KMS-11 (cell line): ENCODE data around the gene CDCA7L.

Experiments
- H2AFZ ChIP-seq: fragments of 200-600 bp; sonication (generic); 2 replicates; pipeline ENCODE4 v1.6.1; 2016; ENCODE audit warnings: antibody characterized with exemption, mixed run types, low read depth
- H3K27ac ChIP-seq: fragments of 200-600 bp; sonication (generic); 2 replicates; pipeline ENCODE4 v1.6.1; 2016; ENCODE audit warnings: mild to moderate bottlenecking, mixed run types
- H3K27me3 ChIP-seq: fragments of 200-600 bp; sonication (generic); 2 replicates; pipeline ENCODE4 v1.6.1; 2017; ENCODE audit warnings: mild to moderate bottlenecking, low read depth, mixed run types, moderate library complexity; ENCODE audit not compliant: insufficient read depth
- H3K36me3 ChIP-seq: fragments of 200-600 bp; sonication (generic); 2 replicates; pipeline ENCODE4 v1.6.1; 2017; ENCODE audit warnings: mild to moderate bottlenecking, mixed run types; ENCODE audit not compliant: insufficient read depth
- H3K4me1 ChIP-seq: fragments of 200-600 bp; sonication (generic); 2 replicates; pipeline ENCODE4 v1.6.1; 2016; ENCODE audit warnings: mild to moderate bottlenecking, low read depth, mixed run types; ENCODE audit not compliant: poor library complexity, severe bottlenecking
- H3K4me2 ChIP-seq: fragments of 200-600 bp; sonication (generic); 2 replicates; pipeline ENCODE4 v1.7.0; 2016; ENCODE audit warnings: mild to moderate bottlenecking, mixed run types
- H3K4me3 ChIP-seq: fragments of 200-600 bp; sonication (generic); IDR thresholded peaks from 2 replicates; pipeline ENCODE4 v1.6.1; 2017; ENCODE audit warnings: low read depth, low read length, mixed read lengths; ENCODE audit not compliant: insufficient read depth
- H3K79me2 ChIP-seq: fragments of 200-600 bp; sonication (generic); 2 replicates; pipeline ENCODE4 v1.6.1; 2016; ENCODE audit warnings: low read depth, mixed run types; ENCODE audit not compliant: insufficient read depth
- H3K9ac ChIP-seq: fragments of 200-600 bp; sonication (generic); 2 replicates; pipeline ENCODE4 v1.6.1; 2016; ENCODE audit warnings: mild to moderate bottlenecking, mixed run types
- H4K20me1 ChIP-seq: fragments of 200-600 bp; sonication (generic); 2 replicates; pipeline ENCODE4 v1.6.1; 2016; ENCODE audit warnings: mild to moderate bottlenecking, mixed run types; ENCODE audit not compliant: insufficient read depth
- TF ChIP-seq, protein P1 (sequence below): fragments of 200-600 bp; sonication (generic); conservative IDR thresholded peaks from 2 replicates; pipeline ENCODE4 v1.6.1; 2017; ENCODE audit warnings: low read depth, mild to moderate bottlenecking, antibody characterized with exemption, low read length, moderate library complexity, mixed read lengths

CDCA7L gene

DNA sequence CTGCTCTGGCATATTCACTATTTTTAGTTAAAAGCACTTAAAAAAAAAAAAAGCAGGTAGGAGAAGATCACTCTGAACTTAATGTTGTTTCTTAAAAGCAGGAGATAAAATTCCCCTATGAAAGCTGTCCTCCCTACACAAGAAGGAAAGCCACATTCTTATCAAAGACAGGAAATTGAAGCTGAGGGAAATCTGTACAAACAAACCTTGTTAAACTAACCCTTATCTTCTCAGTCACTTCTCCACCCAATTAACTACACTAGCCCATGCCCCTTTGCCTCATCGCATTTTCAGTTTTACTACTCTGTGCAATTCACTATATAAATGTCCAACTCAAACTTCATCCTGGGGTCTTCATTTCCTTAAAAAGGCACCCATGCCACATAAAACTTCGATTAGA is 2.7 kb upstream of the CDCA7L start:
- Histone ChIP-seq H3K4me2 (no peak overlapping the region), H3K27me3 (no peaks in the 10 kb centered on the region), H3K79me2 (peaks cover 13% of the 10 kb centered on the region; the same call in 1 of the 2 replicates), H3K36me3 (no peaks in the 10 kb centered on the region), H2AFZ (no peak overlapping the region), H3K4me3 (no peak overlapping the region), H4K20me1 (no peaks in the 10 kb centered on the region), H3K4me1 (peaks cover 35% of the 10 kb centered on the region), H3K27ac (no peak overlapping the region), H3K9ac (no peak overlapping the region)
- TF ChIP-seq, protein P1, sequence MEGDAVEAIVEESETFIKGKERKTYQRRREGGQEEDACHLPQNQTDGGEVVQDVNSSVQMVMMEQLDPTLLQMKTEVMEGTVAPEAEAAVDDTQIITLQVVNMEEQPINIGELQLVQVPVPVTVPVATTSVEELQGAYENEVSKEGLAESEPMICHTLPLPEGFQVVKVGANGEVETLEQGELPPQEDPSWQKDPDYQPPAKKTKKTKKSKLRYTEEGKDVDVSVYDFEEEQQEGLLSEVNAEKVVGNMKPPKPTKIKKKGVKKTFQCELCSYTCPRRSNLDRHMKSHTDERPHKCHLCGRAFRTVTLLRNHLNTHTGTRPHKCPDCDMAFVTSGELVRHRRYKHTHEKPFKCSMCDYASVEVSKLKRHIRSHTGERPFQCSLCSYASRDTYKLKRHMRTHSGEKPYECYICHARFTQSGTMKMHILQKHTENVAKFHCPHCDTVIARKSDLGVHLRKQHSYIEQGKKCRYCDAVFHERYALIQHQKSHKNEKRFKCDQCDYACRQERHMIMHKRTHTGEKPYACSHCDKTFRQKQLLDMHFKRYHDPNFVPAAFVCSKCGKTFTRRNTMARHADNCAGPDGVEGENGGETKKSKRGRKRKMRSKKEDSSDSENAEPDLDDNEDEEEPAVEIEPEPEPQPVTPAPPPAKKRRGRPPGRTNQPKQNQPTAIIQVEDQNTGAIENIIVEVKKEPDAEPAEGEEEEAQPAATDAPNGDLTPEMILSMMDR = no peak

DNA sequence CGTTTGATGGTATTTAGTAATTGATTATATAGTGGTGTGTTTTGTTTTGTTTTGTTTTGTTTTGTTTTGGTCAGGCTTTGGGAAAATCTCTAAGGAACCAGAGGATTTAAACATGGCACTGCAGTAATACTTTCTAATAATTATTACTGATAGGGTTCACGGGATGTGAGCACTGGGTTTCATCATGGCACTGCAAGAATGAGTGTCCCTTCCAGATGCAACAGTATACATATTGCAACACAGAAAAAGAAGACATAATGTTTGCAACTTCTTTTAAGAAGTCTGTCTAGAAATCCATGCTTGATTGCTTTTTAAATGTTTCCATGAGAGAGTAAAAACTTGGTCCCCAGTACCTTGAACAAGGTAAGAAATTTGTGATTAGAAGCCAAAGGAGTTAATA is 2.2 kb upstream of the CDCA7L start:
- Histone ChIP-seq H3K36me3 (no peaks in the 10 kb centered on the region), H2AFZ (no peak overlapping the region), H3K27ac (no peak overlapping the region), H3K79me2 (peaks cover 17% of the 10 kb centered on the region; the same call in 1 of the 2 replicates), H3K9ac (no peak overlapping the region), H3K4me3 (no peak overlapping the region), H3K4me2 (no peak overlapping the region), H3K27me3 (no peaks in the 10 kb centered on the region), H4K20me1 (no peaks in the 10 kb centered on the region), H3K4me1 (peaks cover 36% of the 10 kb centered on the region)
- TF ChIP-seq, protein P1 = no peak

DNA sequence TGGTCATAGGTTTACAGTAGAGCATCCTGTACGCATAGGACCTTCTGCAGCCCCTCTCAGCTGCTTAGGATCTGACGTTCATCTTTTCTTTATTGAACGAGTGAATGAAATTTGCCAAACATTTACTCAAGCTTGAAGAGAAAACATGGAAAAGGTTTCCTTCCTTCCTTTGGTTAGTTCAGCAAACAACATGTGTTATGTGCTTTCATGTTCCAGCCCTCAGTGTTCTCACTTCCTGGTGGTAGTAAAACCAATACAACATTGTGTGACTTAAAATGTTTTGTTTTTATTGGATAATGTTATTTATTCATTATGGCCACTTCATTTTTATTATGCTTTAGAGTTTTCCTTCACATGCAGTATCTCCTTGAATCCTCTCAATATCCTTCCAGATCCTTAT is 1.4 kb upstream of the CDCA7L start:
- Histone ChIP-seq H3K36me3 (no peaks in the 10 kb centered on the region), H2AFZ (no peak overlapping the region), H4K20me1 (0 out of 2 replicates have a peak, but pooled peaks cover under 1% of the 10 kb centered on the region), H3K4me2 (0 out of 2 replicates have a peak overlapping the region, but pooled peaks have one; percentile 55), H3K9ac (no peak overlapping the region), H3K4me3 (no peak overlapping the region), H3K27ac (no peak overlapping the region), H3K27me3 (no peaks in the 10 kb centered on the region), H3K79me2 (peaks cover 26% of the 10 kb centered on the region; the same call in 1 of the 2 replicates), H3K4me1 (peaks cover 36% of the 10 kb centered on the region)
- TF ChIP-seq, protein P1 = no peak

DNA sequence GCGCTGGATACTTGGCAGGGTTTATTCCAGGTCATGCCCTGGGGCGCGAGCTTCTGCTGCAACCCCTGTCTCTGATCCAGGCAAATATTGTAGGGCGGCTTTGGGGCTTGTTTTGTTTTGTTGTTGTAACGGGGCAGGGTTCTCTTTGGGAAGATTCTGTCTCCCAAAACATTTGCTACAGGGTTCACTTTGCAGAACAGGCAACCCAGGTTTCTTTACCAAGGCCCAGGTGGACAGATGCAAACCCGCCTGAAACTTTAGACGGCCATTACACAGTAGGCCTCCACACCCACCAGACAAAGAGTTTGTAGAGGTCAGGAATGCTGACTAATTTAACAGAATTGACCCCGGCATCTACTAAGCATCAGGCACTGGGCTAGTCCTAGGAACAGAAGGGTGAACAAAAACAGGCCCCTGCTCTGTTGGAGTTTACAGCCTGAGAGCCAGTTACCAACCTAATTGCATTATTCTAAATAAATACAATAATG is 567 bp upstream of the CDCA7L start:
- Histone ChIP-seq H3K9ac (peak overlapping the region; percentile 92), H3K27ac (peak overlapping the region; percentile 90), H3K4me1 (peaks cover 36% of the 10 kb centered on the region), H3K79me2 (peaks cover 26% of the 10 kb centered on the region; the same call in 1 of the 2 replicates), H3K36me3 (no peaks in the 10 kb centered on the region), H3K4me2 (peak overlapping the region; percentile 55), H3K27me3 (no peaks in the 10 kb centered on the region), H4K20me1 (0 out of 2 replicates have a peak, but pooled peaks cover 2% of the 10 kb centered on the region), H2AFZ (peak overlapping the region; percentile 91), H3K4me3 (no peak overlapping the region)
- TF ChIP-seq, protein P1 = no peak
